CD4-positive, alpha-beta T cell treated with Interleukin-2 at 100 ng/mL for 4 hours (primary cell): ENCODE measurements around the gene OR5M10.
"Not testable (repeated sequence)": the region's sequence is repeated elsewhere in the genome, so short reads cannot be mapped to it uniquely, and the experiment has no call there.

Experiments
- DNase-seq: peaks from one replicate; pipeline ENCODE4 v3.0.0-alpha.2; 2020; ENCODE audit warnings: low spot score

The OR5M10 gene

GRCh38 chr11:56577621-56578020, at the start of gene OR5M10:
TSS of gene OR5M10 (minus strand) at chr11:56577721. CDS start at chr11:56577721, 0 bp downstream.
- no peak for DNase-seq

DNA sequence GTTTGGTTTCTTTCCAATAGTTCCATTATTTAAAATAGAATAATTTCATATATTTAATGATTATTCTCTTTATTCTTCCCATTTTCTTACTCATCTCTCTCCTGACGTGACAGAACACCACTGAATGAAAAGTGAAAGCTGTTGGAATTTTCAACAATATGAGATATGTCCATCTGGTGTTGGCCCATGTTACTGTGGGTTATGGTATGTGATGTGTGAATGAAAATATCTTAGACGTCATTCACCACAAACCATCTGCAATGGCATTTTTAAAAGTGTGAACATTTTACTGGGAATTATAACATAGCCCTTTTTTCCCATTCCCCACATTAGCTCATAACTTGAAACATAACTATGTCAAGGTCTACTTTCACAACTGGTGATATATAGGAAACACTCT, 48.4 kb upstream of the OR5M10 start:
- DNase-seq: no peak

GRCh38 chr11:56624661-56625110, 47.2 kb upstream of the OR5M10 start:
- DNase-seq: no peak

GRCh38 chr11:56611174-56611573, 33.7 kb upstream of the OR5M10 start:
- no peak for DNase-seq

- DNase-seq: not testable (repeated sequence)
These were observed 14.7 kb upstream of the OR5M10 start for GRCh38 chr11:56592088-56592717.

- DNase-seq: no peak
These were observed 18.9 kb downstream of the OR5M10 start for GRCh38 chr11:56558574-56558973.

DNA sequence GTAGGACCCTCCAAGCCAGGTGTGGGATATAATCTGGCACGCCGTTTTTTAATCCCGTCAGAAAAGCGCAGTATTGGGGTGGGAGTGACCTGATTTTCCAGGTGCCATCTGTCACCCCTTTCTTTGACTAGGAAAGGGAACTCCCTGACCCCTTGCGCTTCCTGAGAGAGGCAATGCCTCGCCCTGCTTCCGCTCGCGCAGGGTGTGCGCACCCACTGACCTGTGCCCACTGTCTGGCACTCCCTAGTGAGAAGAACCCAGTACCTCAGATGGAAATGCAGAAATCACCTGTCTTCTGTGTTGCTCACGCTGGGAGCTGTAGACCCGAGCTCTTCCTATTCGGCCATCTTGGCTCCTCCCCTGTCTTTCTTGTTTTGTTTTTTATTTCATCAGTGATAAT, 22.8 kb downstream of the OR5M10 start:
- not testable (repeated sequence) for DNase-seq

DNA sequence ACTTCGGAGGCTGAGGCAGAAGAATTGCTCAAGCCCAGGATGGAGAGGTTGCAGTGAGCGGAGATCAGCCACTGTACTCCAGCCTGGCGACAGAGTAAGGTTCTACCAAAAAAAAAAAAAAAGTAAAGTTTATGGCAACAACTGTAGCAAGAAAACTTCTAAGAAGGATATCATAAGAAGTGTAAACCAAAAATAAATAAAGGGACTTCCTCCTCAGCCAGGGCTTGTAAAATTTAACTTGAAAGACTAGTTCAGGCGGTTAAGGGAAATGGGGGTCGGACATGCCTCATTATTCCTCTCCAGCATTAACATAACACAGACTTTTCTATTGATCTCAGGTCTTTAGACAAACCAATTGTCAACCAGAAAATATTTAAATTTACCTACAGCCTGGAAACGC, 32.0 kb downstream of the OR5M10 start:
- no peak for DNase-seq

- no peak for DNase-seq
These were observed 33.8 kb downstream of the OR5M10 start for GRCh38 chr11:56543739-56544138.

DNA sequence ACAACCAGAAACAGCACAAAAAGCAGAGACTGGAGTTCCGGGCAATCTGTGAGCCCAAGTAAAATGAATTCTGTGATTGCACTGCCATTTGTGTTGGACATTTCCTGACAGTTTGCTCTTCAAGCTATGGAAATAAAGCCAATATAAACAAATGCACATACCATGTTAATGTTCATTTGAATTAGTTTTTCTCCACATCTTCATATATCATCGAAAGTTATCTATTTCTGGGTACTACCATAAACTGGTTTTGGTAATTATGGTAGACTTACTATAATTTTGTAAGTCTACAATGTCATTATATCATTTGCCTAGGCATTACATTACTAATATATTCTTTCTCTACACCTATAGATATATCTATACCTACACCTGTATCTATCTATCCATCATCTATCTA, 34.4 kb downstream of the OR5M10 start, which contains the start of gene OR5M11:
OR5M11 (minus strand) TSS at position 101 of the 400 bp plus-strand sequence; CDS start at position 101, 0 bp downstream.
- no peak for DNase-seq

DNA sequence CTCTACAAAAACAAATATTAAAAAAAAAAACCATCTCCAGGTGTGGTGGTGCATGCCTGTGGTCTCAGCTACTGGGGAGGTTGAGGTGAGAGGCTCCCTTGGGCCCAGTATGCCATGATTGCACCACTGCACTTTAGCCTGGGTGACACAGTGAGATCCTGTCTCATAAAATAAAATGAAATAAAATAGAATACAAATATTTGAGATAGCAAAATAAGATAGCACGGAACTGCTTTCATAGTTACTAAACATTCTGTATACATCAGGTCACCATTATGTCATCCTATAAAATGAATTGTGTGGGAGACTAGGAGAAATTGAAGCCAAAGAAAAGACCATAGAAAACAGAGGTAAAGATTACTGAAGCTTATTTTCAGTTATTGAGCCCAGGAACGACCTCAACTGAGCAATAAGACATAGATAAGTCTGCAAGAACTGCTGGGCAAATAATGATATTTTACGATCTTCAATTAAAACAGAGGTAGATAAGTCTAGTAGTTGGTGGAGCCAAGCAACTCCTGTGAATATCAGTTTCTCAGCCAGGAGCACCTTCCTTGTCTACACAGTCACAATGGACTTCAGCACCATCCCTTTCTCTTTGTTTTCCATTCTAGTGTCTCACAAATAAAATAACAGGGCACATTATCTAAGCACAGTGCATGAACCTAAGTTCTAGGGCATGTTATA, 44.3 kb downstream of the OR5M10 start:
- no peak for DNase-seq

DNA sequence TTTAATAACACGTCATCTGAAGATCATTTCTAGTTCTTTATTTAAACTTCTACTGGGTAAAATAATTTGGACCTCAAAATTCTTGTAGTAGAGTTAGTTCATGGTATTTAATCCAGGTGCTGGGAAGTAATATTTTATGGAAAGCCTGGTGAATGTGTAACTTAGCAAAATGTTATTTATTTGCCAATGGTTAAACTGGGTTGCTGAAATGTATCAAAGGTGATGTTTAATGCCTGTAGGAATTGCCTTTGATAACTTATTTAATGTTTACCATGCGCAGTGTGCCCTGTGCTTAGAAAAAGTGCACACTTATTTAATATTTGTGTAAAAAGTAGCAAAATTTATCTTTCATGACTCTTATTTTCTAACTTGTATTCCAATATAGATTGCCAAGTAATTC, 45.7 kb downstream of the OR5M10 start:
- no peak for DNase-seq
